Measurements from ENCODE around the gene NEK6.

NEK6 gene

GRCh38 chr9:124262649-124262972 lies 4.9 kb downstream of the NEK6 start:
- DNase-seq, result no peak

GRCh38 chr9:124263213-124263612 lies 5.5 kb downstream of the NEK6 start:
- no peak for DNase-seq

GRCh38 chr9:124263800-124264426 lies 6.2 kb downstream of the NEK6 start:
- DNase-seq, result no peak

GRCh38 chr9:124264823-124265233 lies 7.1 kb downstream of the NEK6 start:
- no peak for DNase-seq

- no peak for DNase-seq
These were observed 7.8 kb downstream of the NEK6 start for GRCh38 chr9:124265551-124265950.

GRCh38 chr9:124266139-124266825 lies 8.5 kb downstream of the NEK6 start:
- DNase-seq, result no peak

GRCh38 chr9:124266826-124267201 lies 9.1 kb downstream of the NEK6 start:
- no peak for DNase-seq

GRCh38 chr9:124267271-124267807 lies 9.6 kb downstream of the NEK6 start:
- DNase-seq, result no peak

- no peak for DNase-seq
These were observed 10.5 kb downstream of the NEK6 start for GRCh38 chr9:124268248-124268647.

- DNase-seq, result no peak
These were observed 10.9 kb downstream of the NEK6 start for GRCh38 chr9:124268661-124269060.

GRCh38 chr9:124269556-124269955 lies 11.8 kb downstream of the NEK6 start:
- DNase-seq, result no peak

- peak; percentile 18 for DNase-seq
These were observed 13.0 kb downstream of the NEK6 start for GRCh38 chr9:124270504-124271335.

GRCh38 chr9:124271660-124272059 lies 13.9 kb downstream of the NEK6 start:
- no peak for DNase-seq

GRCh38 chr9:124272118-124272517 lies 14.4 kb downstream of the NEK6 start:
- no peak for DNase-seq

- no peak for DNase-seq
These were observed 15.2 kb downstream of the NEK6 start for GRCh38 chr9:124272979-124273378.

- no peak for DNase-seq
These were observed 15.8 kb downstream of the NEK6 start for GRCh38 chr9:124273427-124274160.

GRCh38 chr9:124274226-124274625 lies 16.5 kb downstream of the NEK6 start:
- no peak for DNase-seq

GRCh38 chr9:124274738-124275137 lies 17.0 kb downstream of the NEK6 start:
- no peak for DNase-seq

GRCh38 chr9:124277420-124277819 lies 19.7 kb downstream of the NEK6 start:
- no peak for DNase-seq

- DNase-seq, result no peak
These were observed 20.3 kb downstream of the NEK6 start for GRCh38 chr9:124278054-124278540.

- no peak for DNase-seq
These were observed 21.9 kb downstream of the NEK6 start for GRCh38 chr9:124279531-124280175.

- no peak for DNase-seq
These were observed 22.5 kb downstream of the NEK6 start for GRCh38 chr9:124280176-124280691.

Data from NCI-H2227 treated with DMSO at 0.1 percent for 48 hours (cell line).